OCI-LY3 (cell line): Measurements from ENCODE around the gene METTL6.

Experiments used
- EZH2phosphoT487 ChIP-seq: fragments of 200-600 bp; shearing (Covaris generic); IDR thresholded peaks from 2 replicates; pipeline ENCODE4 v1.6.1; 2018; ENCODE audit warnings: antibody characterized with exemption, mixed run types, low read depth
- TF ChIP-seq, protein P1 (sequence below): fragments of 200-600, 300-600 bp; sonication (generic); IDR thresholded peaks from 2 replicates; pipeline ENCODE4 v1.5.1; 2014; ENCODE audit warnings: antibody characterized with exemption, low read length, low read depth

DNA sequence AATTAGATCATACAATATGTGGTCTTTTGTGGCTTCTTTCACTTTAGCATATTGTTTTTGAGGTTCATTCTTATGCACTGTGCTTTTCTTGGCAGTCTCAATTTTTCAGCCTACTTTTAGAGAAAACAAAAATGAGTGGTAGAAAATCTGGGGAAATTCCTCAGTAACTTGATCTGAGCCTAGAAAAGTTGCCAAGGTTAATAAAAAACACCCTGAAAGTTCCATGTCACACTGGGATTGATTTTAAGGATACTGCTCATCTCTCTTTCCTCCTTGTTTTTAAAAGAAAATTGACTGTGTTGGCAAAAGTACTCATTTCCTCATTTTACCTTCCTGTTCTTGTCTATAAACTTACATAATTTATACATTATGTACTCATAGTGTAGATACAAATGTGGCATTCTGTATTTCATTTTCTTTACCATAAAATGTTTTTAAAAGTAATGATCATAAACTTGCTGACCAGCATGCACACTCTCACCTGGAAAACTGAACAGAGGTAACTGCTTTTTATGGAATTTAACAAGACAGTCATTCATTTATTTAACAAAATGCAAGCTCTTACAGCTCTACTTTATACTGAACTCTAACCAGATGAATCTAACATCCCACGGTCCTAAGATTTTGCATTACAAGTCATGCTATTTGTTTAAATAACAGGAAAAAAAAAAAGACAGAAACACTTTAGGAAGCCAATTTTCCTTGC, 66.4 kb downstream of the METTL6 start:
- TF ChIP-seq, protein P1, sequence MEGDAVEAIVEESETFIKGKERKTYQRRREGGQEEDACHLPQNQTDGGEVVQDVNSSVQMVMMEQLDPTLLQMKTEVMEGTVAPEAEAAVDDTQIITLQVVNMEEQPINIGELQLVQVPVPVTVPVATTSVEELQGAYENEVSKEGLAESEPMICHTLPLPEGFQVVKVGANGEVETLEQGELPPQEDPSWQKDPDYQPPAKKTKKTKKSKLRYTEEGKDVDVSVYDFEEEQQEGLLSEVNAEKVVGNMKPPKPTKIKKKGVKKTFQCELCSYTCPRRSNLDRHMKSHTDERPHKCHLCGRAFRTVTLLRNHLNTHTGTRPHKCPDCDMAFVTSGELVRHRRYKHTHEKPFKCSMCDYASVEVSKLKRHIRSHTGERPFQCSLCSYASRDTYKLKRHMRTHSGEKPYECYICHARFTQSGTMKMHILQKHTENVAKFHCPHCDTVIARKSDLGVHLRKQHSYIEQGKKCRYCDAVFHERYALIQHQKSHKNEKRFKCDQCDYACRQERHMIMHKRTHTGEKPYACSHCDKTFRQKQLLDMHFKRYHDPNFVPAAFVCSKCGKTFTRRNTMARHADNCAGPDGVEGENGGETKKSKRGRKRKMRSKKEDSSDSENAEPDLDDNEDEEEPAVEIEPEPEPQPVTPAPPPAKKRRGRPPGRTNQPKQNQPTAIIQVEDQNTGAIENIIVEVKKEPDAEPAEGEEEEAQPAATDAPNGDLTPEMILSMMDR: no peak
- TF ChIP-seq EZH2phosphoT487: no peak
